Cardiac atrium fibroblast (primary cell): ENCODE data around the gene AKT3. TPM values are rescaled to one million over a fixed set of nuclear protein-coding genes. Genes with fewer than 3 reads are reported as not detected.

Experiments used
- total RNA-seq: library from RNA; depleted of rRNA; stranded (reverse); fragments of >200 nt; gene quantifications from 2 replicates; pipeline ENCODE4 v1.2.3, GENCODE V29; 2015

The AKT3 gene
- 18.4 and 19.0 TPM in 2 replicates for total RNA-seq

GRCh38 chr1:243850202-243850451, at the start of gene AKT3:
TSS of gene AKT3 (minus strand) at chr1:243850243. CDS start at chr1:243843170, 7,073 bp downstream.

Other genes starting within 250 kb of the AKT3 start
- gene ZBTB18, start 201.0 kb upstream of the AKT3 start, total RNA-seq: 8.3 and 11.4 TPM in 2 replicates